Cardiac muscle cell (in vitro differentiated cells and primary cell): Measurements from ENCODE around the gene METTL27. TPM values are rescaled to one million over a fixed set of nuclear protein-coding genes. Genes with fewer than 3 reads are reported as not detected.

ENCODE experiments used
- DNase-seq, 2 donors: peaks; one replicate each; pipeline versions ENCODE4 v3.0.0 to v3.0.0-alpha.2; 2010 to 2017; ENCODE audit warnings: low read depth in 1 of 2, low spot score in 1 of 2
- H3K27ac ChIP-seq: fragments of 200-600 bp; sonication (generic); 2 replicates; pipeline ENCODE4 v1.5.1; 2016
- H3K27me3 ChIP-seq: fragments of 200-600 bp; sonication (generic); 2 replicates; pipeline ENCODE4 v1.6.0; 2016; ENCODE audit warnings: control low read depth
- H3K36me3 ChIP-seq: fragments of 200-600 bp; sonication (generic); 2 replicates; pipeline ENCODE4 v1.5.1; 2016; ENCODE audit warnings: control low read depth
- H3K4me1 ChIP-seq: fragments of 200-600 bp; sonication (generic); 2 replicates; pipeline ENCODE4 v1.8.1; 2017; ENCODE audit warnings: low read depth, mild to moderate bottlenecking, mixed run types
- H3K4me3 ChIP-seq: fragments of 200-600 bp; sonication (generic); 2 replicates; pipeline ENCODE4 v1.5.1; 2016; ENCODE audit warnings: mild to moderate bottlenecking
- H3K9me3 ChIP-seq: fragments of 200-600 bp; sonication (generic); 2 replicates; pipeline ENCODE4 v1.5.1; 2017; ENCODE audit warnings: low read depth, mild to moderate bottlenecking, control low read depth
- CTCF ChIP-seq: IDR thresholded peaks from 2 replicates; pipeline ENCODE4 v1.5.1; 2012; ENCODE audit warnings: low read depth, mild to moderate bottlenecking, low read length
- polyA plus RNA-seq: library from polyadenylated mRNA; unstranded; fragments of >200 nt; fragmentation: Nextera tagmentation; extraction: Ambion mirVana; gene quantifications from 2 replicates; pipeline ENCODE4 v1.2.1, GENCODE V29; 2016
- total RNA-seq: library from RNA; depleted of rRNA; stranded (reverse); fragments of >200 nt; gene quantifications from 2 replicates; pipeline ENCODE4 v1.2.3, GENCODE V29; 2016

METTL27 gene
- total and polyA plus RNA-seq, 2 experiments from 2014 or later = 4.6 to 5.2 TPM

DNA sequence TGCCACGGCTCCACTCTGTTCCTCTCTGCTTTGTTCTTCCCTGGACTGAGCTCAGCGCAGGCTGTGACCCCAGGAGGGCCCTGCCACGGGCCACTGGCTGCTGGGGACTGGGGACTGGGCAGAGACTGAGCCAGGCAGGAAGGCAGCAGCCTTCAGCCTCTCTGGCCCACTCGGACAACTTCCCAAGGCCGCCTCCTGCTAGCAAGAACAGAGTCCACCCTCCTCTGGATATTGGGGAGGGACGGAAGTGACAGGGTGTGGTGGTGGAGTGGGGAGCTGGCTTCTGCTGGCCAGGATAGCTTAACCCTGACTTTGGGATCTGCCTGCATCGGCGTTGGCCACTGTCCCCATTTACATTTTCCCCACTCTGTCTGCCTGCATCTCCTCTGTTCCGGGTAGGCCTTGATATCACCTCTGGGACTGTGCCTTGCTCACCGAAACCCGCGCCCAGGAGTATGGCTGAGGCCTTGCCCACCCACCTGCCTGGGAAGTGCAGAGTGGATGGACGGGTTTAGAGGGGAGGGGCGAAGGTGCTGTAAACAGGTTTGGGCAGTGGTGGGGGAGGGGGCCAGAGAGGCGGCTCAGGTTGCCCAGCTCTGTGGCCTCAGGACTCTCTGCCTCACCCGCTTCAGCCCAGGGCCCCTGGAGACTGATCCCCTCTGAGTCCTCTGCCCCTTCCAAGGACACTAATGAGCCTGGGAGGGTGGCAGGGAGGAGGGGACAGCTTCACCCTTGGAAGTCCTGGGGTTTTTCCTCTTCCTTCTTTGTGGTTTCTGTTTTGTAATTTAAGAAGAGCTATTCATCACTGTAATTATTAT, 10.3 kb downstream of the METTL27 start:
- H3K4me3 ChIP-seq = no peak overlapping the region
- H3K27ac ChIP-seq = no peak overlapping the region
- TF ChIP-seq CTCF = no peak
- DNase-seq = no peak
- no peaks in the 10 kb centered on the region for H3K36me3 ChIP-seq
- no peaks in the 10 kb centered on the region for H3K27me3 ChIP-seq
- H3K4me1 ChIP-seq = peaks cover 11% of the 10 kb centered on the region
- H3K9me3 ChIP-seq = no peaks in the 10 kb centered on the region

GRCh38 chr7:73831584-73831833, 10.8 kb downstream of the METTL27 start:
- no peak for DNase-seq
- no peak overlapping the region for H3K4me3 ChIP-seq
- no peak for TF ChIP-seq CTCF
- no peaks in the 10 kb centered on the region for H3K27me3 ChIP-seq
- H3K9me3 ChIP-seq = no peaks in the 10 kb centered on the region
- H3K27ac ChIP-seq = no peak overlapping the region
- H3K36me3 ChIP-seq = no peaks in the 10 kb centered on the region
- H3K4me1 ChIP-seq = peaks cover 11% of the 10 kb centered on the region

DNA sequence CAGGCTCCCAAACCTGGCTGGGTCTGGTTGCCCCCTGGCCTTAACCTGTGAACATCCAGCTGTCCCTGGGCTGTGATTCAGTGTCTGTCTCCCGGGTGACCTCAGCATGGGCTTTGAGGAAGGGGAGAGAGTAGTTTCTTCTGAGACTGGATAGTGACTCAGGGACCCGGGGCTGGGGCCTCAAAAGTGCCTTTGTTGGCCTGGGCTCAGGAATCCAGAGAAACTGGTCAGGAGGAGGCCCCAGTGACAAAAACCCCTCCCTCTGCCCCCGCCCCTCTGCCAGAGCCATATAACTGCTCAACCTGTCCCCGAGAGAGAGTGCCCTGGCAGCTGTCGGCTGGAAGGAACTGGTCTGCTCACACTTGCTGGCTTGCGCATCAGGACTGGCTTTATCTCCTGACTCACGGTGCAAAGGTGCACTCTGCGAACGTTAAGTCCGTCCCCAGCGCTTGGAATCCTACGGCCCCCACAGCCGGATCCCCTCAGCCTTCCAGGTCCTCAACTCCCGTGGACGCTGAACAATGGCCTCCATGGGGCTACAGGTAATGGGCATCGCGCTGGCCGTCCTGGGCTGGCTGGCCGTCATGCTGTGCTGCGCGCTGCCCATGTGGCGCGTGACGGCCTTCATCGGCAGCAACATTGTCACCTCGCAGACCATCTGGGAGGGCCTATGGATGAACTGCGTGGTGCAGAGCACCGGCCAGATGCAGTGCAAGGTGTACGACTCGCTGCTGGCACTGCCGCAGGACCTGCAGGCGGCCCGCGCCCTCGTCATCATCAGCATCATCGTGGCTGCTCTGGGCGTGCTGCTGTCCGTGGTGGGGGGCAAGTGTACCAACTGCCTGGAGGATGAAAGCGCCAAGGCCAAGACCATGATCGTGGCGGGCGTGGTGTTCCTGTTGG, 11.4 kb downstream of the METTL27 start, which contains the start of gene CLDN4:
TSS of gene CLDN4 (plus strand) at position 316 of the 903 bp plus-strand sequence. CDS start at position 522, 206 bp downstream.
- no peak within 1 kb of the TSS for H3K27ac ChIP-seq
- DNase-seq = no peak
- TF ChIP-seq CTCF = no peak
- no peaks in the 10 kb centered on the region for H3K9me3 ChIP-seq
- H3K27me3 ChIP-seq = no peaks in the 10 kb centered on the region
- no peak within 1 kb of the TSS for H3K4me3 ChIP-seq
- H3K4me1 ChIP-seq = peaks cover 11% of the 10 kb centered on the region
- no peaks in the 10 kb centered on the region for H3K36me3 ChIP-seq

DNA sequence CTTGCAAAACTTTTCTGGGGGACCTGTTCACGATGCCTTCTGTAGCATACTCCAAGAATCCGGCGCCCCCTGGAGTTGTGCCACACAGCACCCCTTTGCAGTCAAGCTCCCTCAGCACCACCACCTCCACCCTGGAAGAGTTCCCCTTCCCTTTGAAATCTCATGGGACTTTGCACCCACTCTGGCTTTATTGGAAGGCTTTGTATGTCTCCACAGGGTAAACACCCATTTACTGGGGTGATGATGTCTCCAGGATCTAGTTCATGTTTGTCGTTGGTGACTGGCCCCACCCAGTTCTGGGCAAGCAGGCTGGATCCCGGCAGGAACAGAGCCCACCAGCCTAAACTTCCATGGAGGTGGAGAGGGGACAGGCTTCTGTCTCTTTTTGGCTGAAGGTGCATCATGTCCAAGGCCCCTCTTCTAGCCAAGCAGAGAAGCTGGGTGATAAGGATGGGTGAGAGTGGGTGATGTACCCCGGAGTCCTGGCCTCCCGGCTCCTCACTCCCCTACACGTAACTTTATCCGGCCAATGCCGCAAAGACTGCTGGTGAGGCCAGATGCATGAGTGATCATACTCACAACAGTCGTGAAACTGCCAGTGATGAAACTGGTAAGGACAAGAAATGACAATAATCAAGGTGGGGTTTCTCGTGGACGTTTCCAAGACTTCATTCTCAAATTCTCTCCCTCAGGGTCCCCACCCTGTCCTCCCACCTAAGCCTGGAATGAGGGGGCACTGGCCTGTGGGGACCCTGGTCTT, 12.2 kb downstream of the METTL27 start:
- H3K27me3 ChIP-seq = no peaks in the 10 kb centered on the region
- H3K36me3 ChIP-seq = no peaks in the 10 kb centered on the region
- no peak for TF ChIP-seq CTCF
- DNase-seq = no peak
- no peak overlapping the region for H3K27ac ChIP-seq
- peaks cover 11% of the 10 kb centered on the region for H3K4me1 ChIP-seq
- no peaks in the 10 kb centered on the region for H3K9me3 ChIP-seq
- H3K4me3 ChIP-seq = no peak overlapping the region

GRCh38 chr7:73829505-73829904, 12.8 kb downstream of the METTL27 start:
- Histone ChIP-seq H3K27me3 (no peaks in the 10 kb centered on the region), H3K27ac (no peak overlapping the region), H3K9me3 (no peaks in the 10 kb centered on the region), H3K4me3 (no peak overlapping the region), H3K36me3 (no peaks in the 10 kb centered on the region), H3K4me1 (peaks cover 11% of the 10 kb centered on the region)
- DNase-seq = no peak
- TF ChIP-seq CTCF = no peak
